Measurements from ENCODE around the gene RNF168. TPM values are rescaled to one million over a fixed set of nuclear protein-coding genes. Genes with fewer than 3 reads are reported as not detected.
"Not testable (repeated sequence)": the region's sequence is repeated elsewhere in the genome, so short reads cannot be mapped to it uniquely, and the experiment has no call there.

The RNF168 gene, protein sequence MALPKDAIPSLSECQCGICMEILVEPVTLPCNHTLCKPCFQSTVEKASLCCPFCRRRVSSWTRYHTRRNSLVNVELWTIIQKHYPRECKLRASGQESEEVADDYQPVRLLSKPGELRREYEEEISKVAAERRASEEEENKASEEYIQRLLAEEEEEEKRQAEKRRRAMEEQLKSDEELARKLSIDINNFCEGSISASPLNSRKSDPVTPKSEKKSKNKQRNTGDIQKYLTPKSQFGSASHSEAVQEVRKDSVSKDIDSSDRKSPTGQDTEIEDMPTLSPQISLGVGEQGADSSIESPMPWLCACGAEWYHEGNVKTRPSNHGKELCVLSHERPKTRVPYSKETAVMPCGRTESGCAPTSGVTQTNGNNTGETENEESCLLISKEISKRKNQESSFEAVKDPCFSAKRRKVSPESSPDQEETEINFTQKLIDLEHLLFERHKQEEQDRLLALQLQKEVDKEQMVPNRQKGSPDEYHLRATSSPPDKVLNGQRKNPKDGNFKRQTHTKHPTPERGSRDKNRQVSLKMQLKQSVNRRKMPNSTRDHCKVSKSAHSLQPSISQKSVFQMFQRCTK
- total RNA-seq (10 to 100 TPM; 15.0 to 31.8 (median 21.1) TPM), polyA plus RNA-seq (10 to 100 TPM in 1 of 2 donors, 1 to 10 TPM in 1; 8.4 to 13.4 TPM)
- long read RNA-seq, donor 1, full-length matches to known transcripts: 3 of 19 reads
- long read RNA-seq, donor 1, partial matches to known transcripts: 13 of 19 reads
- long read RNA-seq, donor 1, other reads (novel, unspliced or antisense): 3 of 19 reads
- long read RNA-seq, donor 2, full-length matches to known transcripts: 4 of 40 reads
- long read RNA-seq, donor 2, partial matches to known transcripts: 25 of 40 reads
- long read RNA-seq, donor 2, other reads (novel, unspliced or antisense): 11 of 40 reads
- long read RNA-seq, donor 3, full-length matches to known transcripts: 1 of 8 reads
- long read RNA-seq, donor 3, partial matches to known transcripts: 3 of 8 reads
- long read RNA-seq, donor 3, other reads (novel, unspliced or antisense): 4 of 8 reads

DNA sequence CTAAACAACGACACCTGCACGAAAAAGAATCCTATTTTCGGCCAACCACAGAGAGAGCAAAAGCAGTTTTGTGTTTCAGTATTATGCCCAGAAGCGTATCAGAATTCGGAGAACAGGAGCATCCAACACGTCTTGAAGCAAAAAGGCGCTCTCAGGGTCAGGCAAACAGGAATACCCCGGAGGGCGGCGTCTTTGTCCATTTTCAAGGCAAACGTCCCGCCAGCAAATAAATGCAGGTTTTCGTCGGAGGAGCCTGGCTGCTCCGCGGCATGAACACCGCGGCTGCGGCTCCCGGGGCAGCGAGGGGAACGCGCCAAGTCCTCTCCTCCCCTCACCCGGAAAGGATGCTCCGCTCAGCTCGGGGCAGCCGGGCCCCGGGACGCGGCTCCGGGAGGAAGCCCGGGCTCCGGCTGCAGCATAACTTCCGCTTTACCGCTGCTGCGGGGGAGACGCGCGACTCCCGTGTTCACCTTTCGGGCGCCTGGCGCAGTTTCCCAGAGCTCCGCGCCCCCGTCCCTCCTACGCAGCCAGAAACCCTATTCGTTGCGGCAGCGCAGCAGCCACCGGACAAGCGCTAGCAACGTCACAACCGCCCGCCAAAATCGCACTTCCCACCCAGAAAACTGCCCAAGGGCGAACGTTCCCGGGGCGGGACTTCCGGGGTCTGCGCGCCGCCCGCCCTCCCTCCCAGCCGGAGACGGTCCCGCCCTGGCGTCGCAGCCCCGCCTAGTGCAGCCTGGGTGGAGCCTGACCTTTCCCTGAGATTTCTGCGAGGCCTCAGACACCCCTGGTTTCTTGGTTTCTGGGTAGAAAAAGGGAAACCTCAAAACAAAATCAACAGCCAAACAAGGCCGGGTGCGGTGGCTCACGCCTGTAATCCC lies at the start of gene RNF168:
Gene RNF168 (minus strand): TSS at position 573 of the 881 bp plus-strand sequence. CDS start 595 bp downstream, outside the sequence.
- peak within 1 kb of the TSS; percentile 88 to 99 (median 96) for H3K27ac ChIP-seq
- peaks cover 0 to 16% (median 6%) of the 10 kb centered on the region in 9 donors for H3K36me3 ChIP-seq
- intact Hi-C loops (cut with DNase I): loop anchor here in 4 of 10 donors (1.0 to 10.0 kb wide), 5 partner anchors 65 to 215 kb away; partner anchors contain the start of genes UBXN7 (in 4 of the 4), FBXO45 (in 1 of the 4) and WDR53 (in 1 of the 4)
- peak within 1 kb of the TSS; percentile 69 to 99 (median 88) for H3K4me3 ChIP-seq
- no peaks in the 10 kb centered on the region for H3K27me3 ChIP-seq
- DNase-seq (peak; percentile 97), ATAC-seq (peak; percentile 91 to 97 (median 94))
- TF ChIP-seq, protein P1, sequence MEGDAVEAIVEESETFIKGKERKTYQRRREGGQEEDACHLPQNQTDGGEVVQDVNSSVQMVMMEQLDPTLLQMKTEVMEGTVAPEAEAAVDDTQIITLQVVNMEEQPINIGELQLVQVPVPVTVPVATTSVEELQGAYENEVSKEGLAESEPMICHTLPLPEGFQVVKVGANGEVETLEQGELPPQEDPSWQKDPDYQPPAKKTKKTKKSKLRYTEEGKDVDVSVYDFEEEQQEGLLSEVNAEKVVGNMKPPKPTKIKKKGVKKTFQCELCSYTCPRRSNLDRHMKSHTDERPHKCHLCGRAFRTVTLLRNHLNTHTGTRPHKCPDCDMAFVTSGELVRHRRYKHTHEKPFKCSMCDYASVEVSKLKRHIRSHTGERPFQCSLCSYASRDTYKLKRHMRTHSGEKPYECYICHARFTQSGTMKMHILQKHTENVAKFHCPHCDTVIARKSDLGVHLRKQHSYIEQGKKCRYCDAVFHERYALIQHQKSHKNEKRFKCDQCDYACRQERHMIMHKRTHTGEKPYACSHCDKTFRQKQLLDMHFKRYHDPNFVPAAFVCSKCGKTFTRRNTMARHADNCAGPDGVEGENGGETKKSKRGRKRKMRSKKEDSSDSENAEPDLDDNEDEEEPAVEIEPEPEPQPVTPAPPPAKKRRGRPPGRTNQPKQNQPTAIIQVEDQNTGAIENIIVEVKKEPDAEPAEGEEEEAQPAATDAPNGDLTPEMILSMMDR (IDR thresholded peaks at IDR 0.05): no peak
- peak; percentile 78 to 94 for TF ChIP-seq POLR2A (IDR thresholded peaks at IDR 0.05)
- 0 to 1% (median 1%) methylated on average over 20 to 75 of the region's 75 CpGs for WGBS, 4 donors
- H3K9me3 ChIP-seq: peaks cover 0 to 14% (median 1%) of the 10 kb centered on the region in 12 donors
- peaks cover 0 to 39% (median 20%) of the 10 kb centered on the region in 12 donors for H3K4me1 ChIP-seq

DNA sequence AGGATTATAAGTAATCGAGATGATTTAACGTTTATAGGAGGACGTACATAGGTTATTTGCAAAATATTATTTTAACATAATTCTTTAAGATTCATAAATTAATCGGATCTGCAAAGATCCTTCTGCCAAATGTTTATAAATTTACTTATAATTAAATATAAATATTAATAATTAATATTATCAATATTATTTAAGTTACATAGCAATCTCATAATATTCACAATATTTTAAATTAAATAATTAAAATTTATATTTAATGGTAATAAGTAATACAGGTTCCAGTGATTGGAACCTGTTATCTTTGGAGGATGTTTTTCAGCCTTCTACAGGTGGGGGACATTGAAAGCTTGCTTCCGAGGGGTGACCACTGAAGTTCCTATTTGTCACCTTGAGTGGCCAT lies 48.7 kb upstream of the RNF168 start:
- no peak overlapping the region for H3K27ac ChIP-seq
- ATAC-seq: no peak
- WGBS, 4 donors: 95 to 98% (median 96%) methylated on average over 5 of the region's 5 CpGs
- H3K4me1 ChIP-seq: peaks cover 0 to 6% (median 0%) of the 10 kb centered on the region in 12 donors
- intact Hi-C loops (cut with DNase I): no loop called here
- peaks cover 0 to 17% (median 9%) of the 10 kb centered on the region in 9 donors for H3K36me3 ChIP-seq
- DNase-seq: no peak
- H3K27me3 ChIP-seq: no peaks in the 10 kb centered on the region
- H3K4me3 ChIP-seq: no peak overlapping the region
- H3K9me3 ChIP-seq: no peaks in the 10 kb centered on the region
- TF ChIP-seq POLR2A (IDR thresholded peaks at IDR 0.05): no peak
- TF ChIP-seq, protein P1 (IDR thresholded peaks at IDR 0.05): no peak

DNA sequence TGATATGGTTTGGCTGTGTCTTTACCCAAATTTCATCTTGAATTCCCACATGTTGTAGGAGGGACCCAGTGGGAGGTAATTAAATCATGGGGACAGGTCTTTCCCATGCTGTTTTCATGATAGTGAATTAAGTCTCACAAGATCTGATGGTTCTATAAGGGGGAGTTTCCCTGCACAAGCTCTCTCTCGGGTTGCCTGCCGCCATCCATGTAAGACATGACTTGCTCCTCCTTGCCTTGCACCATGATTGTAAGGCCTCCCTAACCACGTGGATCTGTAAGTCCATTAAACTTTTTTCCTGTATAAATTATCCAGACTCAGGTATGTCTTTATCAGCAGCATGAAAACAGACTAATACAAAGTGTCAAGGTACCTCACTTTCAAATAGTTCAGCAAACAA lies 46.6 kb upstream of the RNF168 start:
- H3K27me3 ChIP-seq; H3K4me3 ChIP-seq; H3K9me3 ChIP-seq; ATAC-seq; intact Hi-C loops (cut with DNase I); H3K4me1 ChIP-seq; DNase-seq; H3K27ac ChIP-seq: not testable (repeated sequence)
- H3K36me3 ChIP-seq: peaks cover 0 to 16% (median 9%) of the 10 kb centered on the region in 9 donors
- 85 to 93% (median 85%) methylated on average over 3 of the region's 3 CpGs for WGBS, 4 donors

DNA sequence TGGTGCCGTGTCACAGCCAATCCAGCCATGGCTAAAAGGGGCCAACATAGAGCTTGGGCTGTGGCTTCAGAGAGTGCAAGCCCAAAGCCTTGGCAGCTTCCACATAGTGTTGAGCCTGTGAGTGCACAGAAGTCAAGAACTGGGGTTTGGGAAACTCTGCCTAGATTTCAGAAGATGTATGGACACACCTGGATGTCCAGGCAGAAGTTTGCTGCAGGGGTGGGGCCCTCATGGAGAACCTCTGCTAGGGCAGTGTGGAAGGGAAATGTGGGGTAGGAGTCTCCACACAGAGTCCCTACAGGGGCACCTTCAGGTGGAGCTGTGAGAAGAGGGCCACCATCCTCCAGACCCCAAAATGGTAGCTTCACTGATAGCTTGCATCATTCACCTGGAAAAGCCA lies 45.7 kb upstream of the RNF168 start:
- H3K27ac ChIP-seq, DNase-seq, H3K4me3 ChIP-seq, H3K4me1 ChIP-seq, H3K36me3 ChIP-seq, H3K27me3 ChIP-seq, H3K9me3 ChIP-seq, ATAC-seq: not testable (repeated sequence)
- WGBS, 4 donors: 82 to 98% (median 92%) methylated on average over 1 of the region's 1 CpG
- intact Hi-C loops (cut with DNase I): loop anchor here in 1 of 10 donors (10.0 kb wide), 1 partner anchor 415 kb away; the partner anchor contains the start of gene PIGZ

All from heart left ventricle (tissue), 16 donors.